Gastroesophageal sphincter (tissue), 3 donors: ENCODE measurements around the gene ARPP21.

Source experiments
- EP300 ChIP-seq: sonication (generic); formaldehyde crosslinking; IDR thresholded peaks from one replicate; pipeline ENCODE4 v1.6.1; 2017; ENCODE audit warnings: antibody characterized with exemption, mild to moderate bottlenecking
- POLR2A ChIP-seq, 2 donors: fragments of 450-650 bp; IDR thresholded peaks; one replicate each; pipeline ENCODE4 v1.6.1; 2017; ENCODE audit warnings: antibody characterized with exemption in 2 of 2, mild to moderate bottlenecking in 2 of 2, moderate library complexity in 1 of 2
- TF ChIP-seq, protein P1 (sequence below), 4 experiments: fragments of 200-600 bp in 2 of 4; fragments of 450-650 bp in 2 of 4; sonication (generic) in 1 of 4; IDR thresholded peaks; one replicate each; pipeline ENCODE4 v1.5.1; 2017 to 2019; ENCODE audit warnings: antibody characterized with exemption in 4 of 4, mild to moderate bottlenecking in 2 of 4, moderate library complexity in 2 of 4

DNA sequence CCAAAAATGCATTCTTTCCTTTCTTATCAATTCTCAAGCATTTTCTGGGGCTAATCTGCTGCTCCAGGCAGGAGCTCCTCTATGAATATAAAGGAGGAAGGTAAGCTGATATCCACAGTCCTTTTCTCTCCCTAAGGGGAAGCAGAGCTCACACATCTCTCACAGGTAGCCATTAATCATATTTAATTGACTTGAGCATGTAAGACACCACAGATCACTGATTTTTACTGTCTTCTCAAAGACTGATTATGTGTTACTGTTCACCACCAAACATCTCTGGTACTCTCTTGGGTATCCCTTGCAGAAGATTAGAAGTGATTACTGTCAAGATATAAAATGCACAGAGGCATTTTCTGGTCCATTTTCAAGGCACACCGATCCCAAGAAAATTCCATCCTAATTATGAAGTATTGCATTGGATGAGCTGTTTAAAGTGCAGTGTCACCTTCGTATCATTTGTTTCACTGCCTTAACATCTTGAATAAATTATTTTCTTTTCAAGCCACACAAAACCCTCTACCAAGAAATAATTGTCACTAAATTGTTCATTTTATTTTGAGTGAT is 100.7 kb downstream of the ARPP21 start:
- TF ChIP-seq POLR2A (IDR thresholded peaks at IDR 0.05) (no peak), EP300 (no peak)
- TF ChIP-seq, protein P1, sequence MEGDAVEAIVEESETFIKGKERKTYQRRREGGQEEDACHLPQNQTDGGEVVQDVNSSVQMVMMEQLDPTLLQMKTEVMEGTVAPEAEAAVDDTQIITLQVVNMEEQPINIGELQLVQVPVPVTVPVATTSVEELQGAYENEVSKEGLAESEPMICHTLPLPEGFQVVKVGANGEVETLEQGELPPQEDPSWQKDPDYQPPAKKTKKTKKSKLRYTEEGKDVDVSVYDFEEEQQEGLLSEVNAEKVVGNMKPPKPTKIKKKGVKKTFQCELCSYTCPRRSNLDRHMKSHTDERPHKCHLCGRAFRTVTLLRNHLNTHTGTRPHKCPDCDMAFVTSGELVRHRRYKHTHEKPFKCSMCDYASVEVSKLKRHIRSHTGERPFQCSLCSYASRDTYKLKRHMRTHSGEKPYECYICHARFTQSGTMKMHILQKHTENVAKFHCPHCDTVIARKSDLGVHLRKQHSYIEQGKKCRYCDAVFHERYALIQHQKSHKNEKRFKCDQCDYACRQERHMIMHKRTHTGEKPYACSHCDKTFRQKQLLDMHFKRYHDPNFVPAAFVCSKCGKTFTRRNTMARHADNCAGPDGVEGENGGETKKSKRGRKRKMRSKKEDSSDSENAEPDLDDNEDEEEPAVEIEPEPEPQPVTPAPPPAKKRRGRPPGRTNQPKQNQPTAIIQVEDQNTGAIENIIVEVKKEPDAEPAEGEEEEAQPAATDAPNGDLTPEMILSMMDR (IDR thresholded peaks at IDR 0.05): no peak
